HL-60/S4 treated with retinoic acid at 250 ng/mL for 4 days and 3 days (cell line): Measurements from ENCODE around the gene BMPR1A.

ENCODE experiments used
- in situ Hi-C: fragments of 300-500 bp; cut with MboI; formaldehyde crosslinking; loops from 2 replicates; pipeline ENCODE4 v1.7.0; 2022; ENCODE audit warnings: low sequenced_read_pairs

BMPR1A gene

GRCh38 chr10:86759073-86759672, 2.8 kb downstream of the BMPR1A start:
- in situ Hi-C loops, result no loop called here

GRCh38 chr10:86763404-86763803, 7.0 kb downstream of the BMPR1A start:
- in situ Hi-C loops, result no loop called here

- in situ Hi-C loops, result no loop called here
These were observed 9.1 kb downstream of the BMPR1A start for GRCh38 chr10:86765548-86765947.

GRCh38 chr10:86768412-86769062, 12.1 kb downstream of the BMPR1A start:
- in situ Hi-C loops, result no loop called here

GRCh38 chr10:86769991-86770390, 13.6 kb downstream of the BMPR1A start:
- in situ Hi-C loops, result no loop called here

- in situ Hi-C loops, result no loop called here
These were observed 14.1 kb downstream of the BMPR1A start for GRCh38 chr10:86770412-86770960.

GRCh38 chr10:86773498-86773897, 17.1 kb downstream of the BMPR1A start:
- in situ Hi-C loops, result no loop called here

- in situ Hi-C loops, result no loop called here
These were observed 18.8 kb downstream of the BMPR1A start for GRCh38 chr10:86775056-86775869.

- in situ Hi-C loops, result no loop called here
These were observed 19.4 kb downstream of the BMPR1A start for GRCh38 chr10:86775870-86776180.

GRCh38 chr10:86779220-86780017, 23.0 kb downstream of the BMPR1A start:
- in situ Hi-C loops, result no loop called here

- in situ Hi-C loops, result no loop called here
These were observed 26.4 kb downstream of the BMPR1A start for GRCh38 chr10:86782701-86783418.

- in situ Hi-C loops, result no loop called here
These were observed 28.6 kb downstream of the BMPR1A start for GRCh38 chr10:86785037-86785436.

GRCh38 chr10:86785968-86786367, 29.5 kb downstream of the BMPR1A start:
- in situ Hi-C loops, result no loop called here

GRCh38 chr10:86786368-86786767, 29.9 kb downstream of the BMPR1A start:
- in situ Hi-C loops, result no loop called here

- in situ Hi-C loops, result no loop called here
These were observed 34.0 kb downstream of the BMPR1A start for GRCh38 chr10:86790394-86790793.

- in situ Hi-C loops, result no loop called here
These were observed 36.2 kb downstream of the BMPR1A start for GRCh38 chr10:86792461-86793167.

- in situ Hi-C loops, result no loop called here
These were observed 37.3 kb downstream of the BMPR1A start for GRCh38 chr10:86793696-86794095.

GRCh38 chr10:86795353-86795752, 38.9 kb downstream of the BMPR1A start:
- in situ Hi-C loops, result no loop called here

- in situ Hi-C loops, result no loop called here
These were observed 41.6 kb downstream of the BMPR1A start for GRCh38 chr10:86798025-86798424.

- in situ Hi-C loops, result no loop called here
These were observed 42.2 kb downstream of the BMPR1A start for GRCh38 chr10:86798611-86799010.
